CD4-positive, alpha-beta T cell (primary cell): ENCODE data around the gene NMRAL1. TPM values are rescaled to one million over a fixed set of nuclear protein-coding genes. Genes with fewer than 3 reads are reported as not detected.

Experiments
- ATAC-seq: fragments of 200-7000 bp; cut with Tn5 transposase; one replicate; pipeline ENCODE4 v1.10.0; 2022; ENCODE audit warnings: mild to moderate bottlenecking; ENCODE audit not compliant: poor library complexity
- CTCF ChIA-PET: fragments of 350-600 bp; sonication (Branson Sonifier 250); formaldehyde crosslinking; loops from one replicate; lab custom pipeline; 2021; ENCODE audit warnings: antibody characterized with exemption, inconsistent platforms; lab: Charles Lee
- POLR2A ChIA-PET: fragments of 350-600 bp; sonication (Branson Sonifier 250); formaldehyde crosslinking; loops from one replicate; lab custom pipeline; 2021; ENCODE audit warnings: antibody characterized with exemption, inconsistent platforms; lab: Charles Lee
- DNase-seq, 14 experiments: peaks; one replicate each; pipeline ENCODE4 v3.0.0-alpha.2; 2013 to 2020; ENCODE audit warnings: mixed read lengths in 2 of 14
- H3K27ac ChIP-seq, 2 donors: one replicate each; pipeline versions ENCODE4 v1.5.1 to v1.7.0; 2013; ENCODE audit warnings: low read length in 2 of 2, low read depth in 1 of 2, mild to moderate bottlenecking in 1 of 2
- H3K27me3 ChIP-seq, 2 experiments: 1 replicate in 1 of 2; 2 replicates in 1 of 2; pipeline versions ENCODE4 v1.6.1 to v1.7.0; 2013; ENCODE audit warnings: low read length in 2 of 2, control low read depth in 1 of 2, mild to moderate bottlenecking in 1 of 2, moderate library complexity in 1 of 2; ENCODE audit not compliant: insufficient read depth in 2 of 2, control insufficient read depth in 1 of 2
- H3K36me3 ChIP-seq: one replicate; pipeline ENCODE4 v1.6.1; 2013; ENCODE audit warnings: low read length, control low read depth; ENCODE audit not compliant: insufficient read depth
- H3K4me1 ChIP-seq: one replicate; pipeline ENCODE4 v1.6.1; 2013; ENCODE audit warnings: low read length, control low read depth; ENCODE audit not compliant: insufficient read depth
- H3K4me3 ChIP-seq: one replicate; pipeline ENCODE4 v1.5.1; 2013; ENCODE audit warnings: mild to moderate bottlenecking, low read length, moderate library complexity
- H3K9me3 ChIP-seq, 2 experiments: 1 replicate in 1 of 2; 2 replicates in 1 of 2; pipeline versions ENCODE4 v1.6.1 to v1.7.0; 2013; ENCODE audit warnings: low read length in 2 of 2, mild to moderate bottlenecking in 2 of 2, control low read depth in 1 of 2, moderate library complexity in 1 of 2; ENCODE audit not compliant: control insufficient read depth in 1 of 2, insufficient read depth in 1 of 2
- H3K27ac Mint-ChIP-seq: one replicate; pipeline ENCODE4 v1.8.0; 2020; ENCODE audit warnings: mixed read lengths
- H3K27me3 Mint-ChIP-seq: one replicate; pipeline ENCODE4 v1.8.0; 2021; ENCODE audit warnings: mixed read lengths
- H3K36me3 Mint-ChIP-seq: one replicate; pipeline ENCODE4 v1.8.0; 2021; ENCODE audit warnings: low read depth, mixed read lengths
- H3K4me1 Mint-ChIP-seq: one replicate; pipeline ENCODE4 v1.8.0; 2021; ENCODE audit warnings: low read depth, mixed read lengths
- H3K4me3 Mint-ChIP-seq: one replicate; pipeline ENCODE4 v1.8.0; 2020; ENCODE audit warnings: mild to moderate bottlenecking, mixed read lengths
- H3K9me3 Mint-ChIP-seq: one replicate; pipeline ENCODE4 v1.8.0; 2020; ENCODE audit warnings: mixed read lengths
- intact Hi-C, 2 experiments: fragments of 100-400 bp; cut with DNase I in 1 of 2; cut with micrococcal nuclease in 1 of 2; formaldehyde crosslinking; loops; one replicate each; pipeline versions ENCODE4 v1.15.1 to v1.9.0; 2023 to 2025; cut with DNase I, micrococcal nuclease
- total RNA-seq, 174 experiments: library from RNA in 2 of 174; stranded (reverse) in 2 of 174; gene quantifications; one replicate each; pipeline ENCODE4 v1.2.3 and lab custom pipeline; 2021 to 2026
- TF ChIP-seq, protein P1 (sequence below): fragments of 200-600 bp; IDR thresholded peaks from one replicate; pipeline ENCODE4 v1.8.0; 2022; ENCODE audit warnings: antibody characterized with exemption, mild to moderate bottlenecking

NMRAL1 gene
- total RNA-seq, 2 experiments from 2014 or later, result 28.6 to 29.5 TPM

DNA sequence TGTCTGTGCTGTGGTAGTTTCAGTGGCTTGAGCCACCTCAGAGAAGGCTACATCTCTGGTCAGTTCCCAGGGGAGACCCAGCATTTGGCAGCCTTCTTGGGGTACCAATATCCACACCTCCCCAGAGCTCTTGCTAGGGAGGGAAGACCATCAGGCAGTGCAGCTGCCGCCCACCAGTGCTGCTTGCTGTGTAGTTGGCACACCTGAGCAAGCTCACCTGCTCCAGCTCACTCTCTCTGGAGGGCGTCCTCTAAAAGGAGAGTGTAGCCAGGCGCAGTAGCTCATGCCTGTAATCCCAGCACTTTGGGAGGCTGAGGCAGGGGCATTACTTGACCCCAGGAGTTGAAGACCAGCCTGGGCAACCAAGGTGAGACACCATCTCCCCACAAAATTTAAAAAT lies 34.4 kb upstream of the NMRAL1 start:
- Histone ChIP-seq H3K4me1 (peaks cover 71% of the 10 kb centered on the region), H3K27ac (peak overlapping the region in 1 of 2 donors; percentile 9), H3K4me3 (no peak overlapping the region), H3K27me3 (no peaks in the 10 kb centered on the region), H3K9me3 (no peaks in the 10 kb centered on the region), H3K36me3 (peaks cover 75% of the 10 kb centered on the region)
- intact Hi-C loops, result no loop called here
- Mint-ChIP-seq H3K4me3 (no peak overlapping the region), H3K9me3 (no peaks in the 10 kb centered on the region), H3K27ac (peak overlapping the region; percentile 97), H3K4me1 (peaks cover 59% of the 10 kb centered on the region), H3K36me3 (peaks cover 87% of the 10 kb centered on the region), H3K27me3 (no peaks in the 10 kb centered on the region)
- CTCF ChIA-PET, result interaction anchor here (5.4 to 6.0 kb wide), 2 partner anchors 31 to 40 kb away, joined by 59 to 70 read pairs; partner anchors contain the start of gene HMOX2
- POLR2A ChIA-PET, result interaction anchor here (0.7 to 6.0 kb wide), 5 partner anchors 21 to 94 kb away, joined by 3 to 140 read pairs (median 45); partner anchors contain the start of genes CDIP1, HMOX2 and NMRAL1
- TF ChIP-seq, protein P1, sequence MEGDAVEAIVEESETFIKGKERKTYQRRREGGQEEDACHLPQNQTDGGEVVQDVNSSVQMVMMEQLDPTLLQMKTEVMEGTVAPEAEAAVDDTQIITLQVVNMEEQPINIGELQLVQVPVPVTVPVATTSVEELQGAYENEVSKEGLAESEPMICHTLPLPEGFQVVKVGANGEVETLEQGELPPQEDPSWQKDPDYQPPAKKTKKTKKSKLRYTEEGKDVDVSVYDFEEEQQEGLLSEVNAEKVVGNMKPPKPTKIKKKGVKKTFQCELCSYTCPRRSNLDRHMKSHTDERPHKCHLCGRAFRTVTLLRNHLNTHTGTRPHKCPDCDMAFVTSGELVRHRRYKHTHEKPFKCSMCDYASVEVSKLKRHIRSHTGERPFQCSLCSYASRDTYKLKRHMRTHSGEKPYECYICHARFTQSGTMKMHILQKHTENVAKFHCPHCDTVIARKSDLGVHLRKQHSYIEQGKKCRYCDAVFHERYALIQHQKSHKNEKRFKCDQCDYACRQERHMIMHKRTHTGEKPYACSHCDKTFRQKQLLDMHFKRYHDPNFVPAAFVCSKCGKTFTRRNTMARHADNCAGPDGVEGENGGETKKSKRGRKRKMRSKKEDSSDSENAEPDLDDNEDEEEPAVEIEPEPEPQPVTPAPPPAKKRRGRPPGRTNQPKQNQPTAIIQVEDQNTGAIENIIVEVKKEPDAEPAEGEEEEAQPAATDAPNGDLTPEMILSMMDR, result no peak
- ATAC-seq (no peak), DNase-seq (no peak)

DNA sequence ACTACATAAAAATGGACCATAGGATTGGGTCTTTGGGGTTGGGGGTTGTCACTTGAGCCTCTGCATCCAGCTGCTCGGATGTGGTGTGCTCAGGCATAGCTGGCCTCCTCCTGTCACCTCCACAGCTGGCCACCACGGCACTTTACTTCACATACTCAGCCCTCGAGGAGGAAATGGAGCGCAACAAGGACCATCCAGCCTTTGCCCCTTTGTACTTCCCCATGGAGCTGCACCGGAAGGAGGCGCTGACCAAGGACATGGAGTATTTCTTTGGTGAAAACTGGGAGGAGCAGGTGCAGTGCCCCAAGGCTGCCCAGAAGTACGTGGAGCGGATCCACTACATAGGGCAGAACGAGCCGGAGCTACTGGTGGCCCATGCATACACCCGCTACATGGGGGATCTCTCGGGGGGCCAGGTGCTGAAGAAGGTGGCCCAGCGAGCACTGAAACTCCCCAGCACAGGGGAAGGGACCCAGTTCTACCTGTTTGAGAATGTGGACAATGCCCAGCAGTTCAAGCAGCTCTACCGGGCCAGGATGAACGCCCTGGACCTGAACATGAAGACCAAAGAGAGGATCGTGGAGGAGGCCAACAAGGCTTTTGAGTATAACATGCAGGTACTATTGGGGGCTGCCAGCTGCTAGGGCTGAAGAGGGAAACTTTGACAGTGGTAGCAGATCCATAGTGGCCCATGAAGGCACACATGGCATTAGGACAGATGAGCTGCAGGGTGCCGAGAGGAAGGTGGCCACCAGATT lies 33.3 kb upstream of the NMRAL1 start:
- H3K36me3 Mint-ChIP-seq, result peaks cover 84% of the 10 kb centered on the region
- H3K27ac ChIP-seq, result peak overlapping the region; percentile 10 to 46
- DNase-seq (no peak), ATAC-seq (no peak)
- H3K9me3 ChIP-seq, result no peaks in the 10 kb centered on the region
- TF ChIP-seq, protein P1, result no peak
- no peak overlapping the region for H3K4me3 Mint-ChIP-seq
- H3K27me3 Mint-ChIP-seq, result no peaks in the 10 kb centered on the region
- CTCF ChIA-PET, result interaction anchor here (0.8 to 6.0 kb wide), 8 partner anchors 30 to 117 kb away, joined by 3 to 70 read pairs (median 4); partner anchors contain the start of genes HMOX2 and MGRN1
- peaks cover 70% of the 10 kb centered on the region for H3K4me1 ChIP-seq
- H3K27ac Mint-ChIP-seq, result peak overlapping the region; percentile 97
- no peaks in the 10 kb centered on the region for H3K27me3 ChIP-seq
- H3K4me1 Mint-ChIP-seq, result peaks cover 63% of the 10 kb centered on the region
- POLR2A ChIA-PET, result interaction anchor here (1.2 to 6.0 kb wide), 5 partner anchors 20 to 41 kb away, joined by 3 to 140 read pairs (median 45); partner anchors contain the start of genes CDIP1, HMOX2 and NMRAL1
- H3K9me3 Mint-ChIP-seq, result no peaks in the 10 kb centered on the region
- no peak overlapping the region for H3K4me3 ChIP-seq
- intact Hi-C loops, result loop anchor here in 1 of 2 experiments (2.0 kb wide), 1 partner anchor 77 kb away; no protein-coding TSS in a partner anchor
- H3K36me3 ChIP-seq, result peaks cover 64% of the 10 kb centered on the region

DNA sequence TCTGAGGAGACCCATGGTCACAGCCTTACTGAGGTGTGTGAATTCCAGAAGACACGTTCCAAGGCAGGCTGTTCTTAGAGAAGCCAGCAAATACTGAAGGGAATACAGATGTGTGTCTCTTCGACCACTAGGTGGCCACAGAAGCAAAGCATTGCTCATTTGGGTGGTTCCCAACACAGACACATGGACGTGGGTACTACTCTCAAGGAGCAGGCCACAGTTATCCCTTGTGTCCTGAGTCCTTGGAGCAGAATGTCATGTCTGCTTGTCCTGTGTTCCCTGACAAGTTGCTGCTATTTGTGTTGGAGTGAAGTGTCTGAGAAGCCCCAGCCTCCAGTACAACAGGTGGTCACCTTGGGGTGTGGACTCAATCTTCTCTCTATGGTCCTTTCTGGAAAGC lies 32.0 kb upstream of the NMRAL1 start:
- ChIA-PET POLR2A (interaction anchor here (1.2 to 6.0 kb wide), 11 partner anchors 8 to 233 kb away, joined by 3 to 140 read pairs (median 15); partner anchors contain the start of genes CDIP1, CORO7, HMOX2 and MGRN1), CTCF (interaction anchor here (0.8 to 6.0 kb wide), 12 partner anchors 9 to 252 kb away, joined by 3 to 70 read pairs (median 4); partner anchors contain the start of genes HMOX2 and MGRN1)
- TF ChIP-seq, protein P1, result peak; percentile 86
- Histone ChIP-seq H3K27ac (peak overlapping the region; percentile 78 to 84), H3K9me3 (no peaks in the 10 kb centered on the region), H3K4me1 (peaks cover 72% of the 10 kb centered on the region), H3K27me3 (no peaks in the 10 kb centered on the region), H3K4me3 (no peak overlapping the region), H3K36me3 (peaks cover 56% of the 10 kb centered on the region)
- Mint-ChIP-seq H3K27ac (peak overlapping the region; percentile 97), H3K36me3 (peaks cover 75% of the 10 kb centered on the region), H3K4me3 (peak overlapping the region; percentile 82), H3K27me3 (no peaks in the 10 kb centered on the region), H3K9me3 (no peaks in the 10 kb centered on the region), H3K4me1 (peaks cover 65% of the 10 kb centered on the region)
- intact Hi-C loops, result loop anchor here (1.0 to 2.0 kb wide), 3 partner anchors 42 to 79 kb away; no protein-coding TSS in a partner anchor
- DNase-seq (peak; percentile 37 to 87 (median 48)), ATAC-seq (peak; percentile 30)
